K562 (cell line): ENCODE measurements around the gene PRMT7. TPM values are rescaled to one million over a fixed set of nuclear protein-coding genes. Genes with fewer than 3 reads are reported as not detected.

ENCODE experiments used
- ATAC-seq: fragments of 200-7000 bp; cut with Tn5 transposase; 3 replicates; pipeline ENCODE4 v1.9.1; 2020; ENCODE audit warnings: moderate library complexity
- BruUV-seq: library from RNA; stranded (reverse); fragments of 400-500 nt; replicated peaks from 2 replicates; lab custom pipeline; 2021; lab: Mats Ljungman, UMichigan
- CTCF ChIA-PET: fragments of 300-600 bp; formaldehyde crosslinking; extraction: SDS; loops from one replicate; lab custom pipeline; 2021; ENCODE audit warnings: low intra/inter-chr PET ratio; lab: Yijun Ruan, JAX
- POLR2A ChIA-PET: fragments of 300-600, 350-650 bp; sonication (Branson Sonifier 250); formaldehyde crosslinking; extraction: SDS; loops from one replicate; lab custom pipeline; 2021; ENCODE audit warnings: antibody characterized with exemption, inconsistent platforms; lab: Yijun Ruan, JAX
- DNase-seq, 4 experiments: peaks; one replicate each; pipeline versions ENCODE4 v3.0.0 to v3.0.0-alpha.2; 2011 to 2018; ENCODE audit warnings: low spot score in 3 of 4, mixed read lengths in 3 of 4; ENCODE audit errors: extremely low read depth in 1 of 4
- FAIRE-seq: peaks from 2 replicates; lab custom pipeline; 2011; peaks lifted over from hg19 to GRCh38; lab: Jason Lieb, UNC
- H2AFZ ChIP-seq: 2 replicates; pipeline ENCODE4 v1.6.0; 2011; ENCODE audit warnings: low read depth, low read length, control low read depth, inconsistent platforms
- H3K27ac ChIP-seq: fragments of 200-600 bp; 3 replicates; pipeline ENCODE4 v1.8.0; 2011; ENCODE audit warnings: low read depth, mild to moderate bottlenecking, control low read depth, inconsistent platforms, low read length, moderate library complexity, mixed read lengths; ENCODE audit errors: extremely low read depth
- H3K27me3 ChIP-seq, 2 experiments: fragments of 300-600 bp in 1 of 2; 2 replicates in 1 of 2; 3 replicates in 1 of 2; pipeline versions ENCODE4 v1.6.0 to v1.8.0; 2011; ENCODE audit warnings: inconsistent platforms in 2 of 2, low read length in 2 of 2, mild to moderate bottlenecking in 1 of 2, mixed read lengths in 1 of 2, moderate library complexity in 1 of 2; ENCODE audit not compliant: control insufficient read depth in 2 of 2, insufficient read depth in 2 of 2
- H3K36me3 ChIP-seq: fragments of 300-600 bp; 3 replicates; pipeline ENCODE4 v1.8.0; 2011; ENCODE audit warnings: mild to moderate bottlenecking, low read length, inconsistent platforms; ENCODE audit not compliant: control insufficient read depth, insufficient read depth
- H3K4me1 ChIP-seq, 2 experiments: fragments of 200-600 bp in 1 of 2; replicated peaks in 1 of 2; 2 replicates in 1 of 2; 3 replicates in 1 of 2; pipeline versions ENCODE4 v1.5.1 to v1.8.0; 2011; ENCODE audit warnings: inconsistent platforms in 2 of 2, low read length in 2 of 2, mild to moderate bottlenecking in 1 of 2, mixed read lengths in 1 of 2, moderate library complexity in 1 of 2; ENCODE audit not compliant: control insufficient read depth in 2 of 2, insufficient read depth in 2 of 2
- H3K4me2 ChIP-seq: 2 replicates; pipeline ENCODE4 v1.6.1; 2011; ENCODE audit warnings: low read length, control low read depth, inconsistent platforms, mixed read lengths; ENCODE audit not compliant: insufficient read depth
- H3K4me3 ChIP-seq: fragments of 200-600 bp; sonication (generic), shearing (Covaris generic); 2 replicates; pipeline ENCODE4 v1.5.1; 2016; ENCODE audit warnings: control low read depth, inconsistent platforms
- H3K79me2 ChIP-seq: fragments of 200-600 bp; 3 replicates; pipeline ENCODE4 v1.8.0; 2011; ENCODE audit warnings: low read length, inconsistent platforms; ENCODE audit not compliant: control insufficient read depth, insufficient read depth
- H3K9ac ChIP-seq, 2 experiments: 2 replicates each; pipeline versions ENCODE4 v1.6.0 to v1.6.1; 2011; ENCODE audit warnings: low read depth in 2 of 2, low read length in 2 of 2, control low read depth in 1 of 2, inconsistent platforms in 1 of 2, mild to moderate bottlenecking in 1 of 2, mixed read lengths in 1 of 2; ENCODE audit not compliant: insufficient read depth in 1 of 2
- H3K9me1 ChIP-seq: one replicate; pipeline ENCODE4 v1.6.0; 2011; ENCODE audit warnings: inconsistent platforms, mild to moderate bottlenecking, low read length, moderate library complexity; ENCODE audit not compliant: control insufficient read depth, insufficient read depth
- H3K9me3 ChIP-seq: replicated peaks from 2 replicates; pipeline ENCODE4 v1.5.1; 2011; ENCODE audit warnings: low read depth, low read length, inconsistent platforms; ENCODE audit not compliant: control insufficient read depth, insufficient read depth
- H4K20me1 ChIP-seq: replicated peaks from 2 replicates; pipeline ENCODE4 v1.6.1; 2011; ENCODE audit warnings: low read length, inconsistent platforms, mixed read lengths; ENCODE audit not compliant: control insufficient read depth, insufficient read depth
- CREM ChIP-seq: IDR thresholded peaks from 2 replicates; pipeline ENCODE4 v1.6.1; 2014; ENCODE audit warnings: antibody characterized with exemption, low read depth
- GABPB1 ChIP-seq: sonication (generic); formaldehyde crosslinking; IDR thresholded peaks from 2 replicates; pipeline ENCODE4 v1.8.0; 2022; ENCODE audit warnings: mild to moderate bottlenecking, missing genetic modification reagents
- HDGF ChIP-seq: fragments of 450-650 bp; IDR thresholded peaks from 2 replicates; pipeline ENCODE4 v1.6.1; 2016
- JUND ChIP-seq, 2 experiments: IDR thresholded peaks; 2 replicates in 1 of 2; 3 replicates in 1 of 2; pipeline ENCODE4 v1.6.1; 2011; ENCODE audit warnings: borderline replicate concordance in 2 of 2, low read depth in 2 of 2, low read length in 2 of 2, improper control_type of control experiment in 1 of 2, missing biosample characterization in 1 of 2, missing genetic modification characterization in 1 of 2, missing genetic modification reagents in 1 of 2
- LARP7 ChIP-seq: fragments of 450-650 bp; IDR thresholded peaks from 2 replicates; pipeline ENCODE4 v1.6.1; 2016
- MAFG ChIP-seq: fragments of 450-650 bp; conservative IDR thresholded peaks from 2 replicates; pipeline ENCODE4 v1.6.1; 2016; ENCODE audit warnings: missing genetic modification characterization, missing compliant biosample characterization
- TAL1 ChIP-seq: fragments of 450-650 bp; IDR thresholded peaks from 2 replicates; pipeline ENCODE4 v1.6.1; 2016; ENCODE audit warnings: mild to moderate bottlenecking
- ZBED1 ChIP-seq: IDR thresholded peaks from 2 replicates; pipeline ENCODE4 v1.6.1; 2014
- ZNF133 ChIP-seq: fragments of 250-450 bp; sonication (Bioruptor Pico); IDR thresholded peaks from 2 replicates; pipeline ENCODE4 v1.4.0; 2020; ENCODE audit warnings: mild to moderate bottlenecking
- ZNF561 ChIP-seq: fragments of 450-650 bp; formaldehyde crosslinking; conservative IDR thresholded peaks from 2 replicates; pipeline ENCODE4 v1.4.0; 2020; ENCODE audit warnings: mild to moderate bottlenecking, moderate library complexity
- WGBS: fragments of 100-300 bp; shearing (Covaris generic); methylation state at CpG from one replicate; pipeline ENCODE4 v1.1.6; 2016; ENCODE audit warnings: low coverage, mixed read lengths; ENCODE audit not compliant: insufficient coverage; ENCODE audit errors: missing lambda C conversion rate; 5-methylcytosine and 5-hydroxymethylcytosine counted together
- in situ Hi-C: fragments of 300-500 bp; cut with MboI; formaldehyde crosslinking; loops from 4 replicates; pipeline ENCODE4 v1.15.0; 2018; ENCODE audit warnings: inconsistent platforms, mixed read lengths
- intact Hi-C: fragments of 100-400 bp; cut with micrococcal nuclease; formaldehyde crosslinking; loops from 2 replicates; pipeline ENCODE4 v1.14.2; 2022
- polyA plus RNA-seq, 8 experiments: library from polyadenylated mRNA; depleted of rRNA in 4 of 8; stranded (reverse) in 5 of 8; unstranded in 3 of 8; fragments of >200 nt; fragmentation: Nextera tagmentation in 2 of 8; fragmentation: Illumina TruSeq in 1 of 8; extraction: Ambion mirVana in 2 of 8; extraction: Trizol in 1 of 8; gene quantifications; 2 replicates each; pipeline versions ENCODE4 v1.2.1 to v1.2.3, GENCODE V29; 2011 to 2014; ENCODE audit warnings: inconsistent platforms in 1 of 8, missing spikeins in 1 of 8
- total RNA-seq, 7 experiments: library from RNA; depleted of rRNA in 6 of 7; stranded (reverse); fragments of >200 nt in 6 of 7; fragmentation: Illumina TruSeq in 2 of 7; extraction: Trizol in 2 of 7; gene quantifications; 2 replicates each; pipeline versions ENCODE4 v1.2.1 to v1.2.3, GENCODE V29; 2011 to 2021; ENCODE audit warnings: low replicate concordance in 1 of 7
- TF ChIP-seq, protein P1 (sequence below): fragments of 250-450 bp; sonication (Bioruptor Pico); IDR thresholded peaks from 2 replicates; pipeline ENCODE4 v1.8.0; 2021; ENCODE audit warnings: borderline replicate concordance, mild to moderate bottlenecking, moderate library complexity; ENCODE audit not compliant: poor library complexity, severe bottlenecking
- TF ChIP-seq, protein P2 (sequence below): IDR thresholded peaks from 2 replicates; pipeline ENCODE4 v1.6.1; 2011; ENCODE audit not compliant: insufficient read length; ENCODE audit errors: extremely low read depth
- TF ChIP-seq, protein P3 (sequence below): sonication (generic); formaldehyde crosslinking; IDR thresholded peaks from 2 replicates; pipeline ENCODE4 v1.8.1; 2023; ENCODE audit warnings: missing genetic modification reagents, mild to moderate bottlenecking, borderline replicate concordance
- TF ChIP-seq, protein P4 (sequence below), 2 experiments: fragments of 450-650 bp in 1 of 2; sonication (generic) in 1 of 2; formaldehyde crosslinking in 1 of 2; IDR thresholded peaks in 1 of 2; conservative IDR thresholded peaks in 1 of 2; 2 replicates each; pipeline versions ENCODE4 v1.6.1 to v1.8.1; 2016 to 2023; ENCODE audit warnings: mild to moderate bottlenecking in 2 of 2, moderate library complexity in 2 of 2, inconsistent platforms in 1 of 2, missing genetic modification reagents in 1 of 2

PRMT7 gene
- total and polyA plus RNA-seq, 9 of the 15 experiments (the other 6 are each of a cell fraction or from before 2014, with no cell fraction given) = 6.4 to 88.8 (median 73.1) TPM

DNA sequence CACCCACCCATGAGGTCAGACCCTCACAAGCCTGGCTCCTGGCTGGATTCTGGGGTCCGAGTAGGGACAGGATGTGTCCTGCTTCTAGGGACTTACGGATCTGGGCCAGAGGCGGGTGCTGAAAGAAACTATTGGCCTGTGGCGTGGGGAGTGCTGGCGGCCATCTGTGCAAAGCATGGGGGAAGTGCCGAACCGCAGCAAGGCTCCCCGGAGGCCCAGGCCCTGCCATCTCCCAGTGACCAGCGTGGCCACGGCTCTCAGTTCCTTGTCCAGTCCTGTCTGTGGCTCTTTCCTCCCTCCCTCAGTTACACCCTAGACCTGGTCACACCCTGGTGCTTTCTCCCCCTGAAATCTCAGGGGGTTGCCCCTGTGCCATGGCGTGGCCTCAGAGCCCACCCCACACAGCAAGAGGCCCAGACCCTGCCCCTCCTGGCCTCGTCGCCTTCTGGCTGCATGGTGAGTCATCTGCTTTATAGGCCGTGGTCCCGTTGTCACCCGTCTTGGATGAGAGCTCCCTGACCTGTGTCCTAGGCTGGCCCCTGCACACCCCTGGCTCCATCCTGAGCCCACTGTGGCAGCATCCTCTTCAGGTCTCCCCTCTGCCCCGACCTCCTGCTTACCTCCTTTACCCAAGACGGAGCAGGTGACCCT lies 54.5 kb downstream of the PRMT7 start:
- Histone ChIP-seq H3K36me3 (no peaks in the 10 kb centered on the region), H3K27ac (no peak overlapping the region), H3K9me3 (no peaks in the 10 kb centered on the region), H3K4me3 (no peak overlapping the region), H3K9ac (peak overlapping the region in 1 of 2 experiments; percentile 61; a peak in 2 of 4 replicates), H3K9me1 (no peaks in the 10 kb centered on the region), H3K79me2 (no peaks in the 10 kb centered on the region), H2AFZ (no peak overlapping the region), H3K4me2 (no peak overlapping the region), H3K27me3 (peaks cover 7 to 26% of the 10 kb centered on the region in 2 experiments; a peak in 4 of 5 replicates), H3K4me1 (peaks cover 9 to 54% of the 10 kb centered on the region in 2 experiments; a peak in 3 of 5 replicates), H4K20me1 (peaks cover 11% of the 10 kb centered on the region)
- BruUV-seq = no TSS peak
- in situ Hi-C loops (no loop called here), intact Hi-C loops (no loop called here)
- no peak for DNase-seq
- POLR2A ChIA-PET = interaction anchor here (0.6 to 1.6 kb wide), 3 partner anchors 9 to 693 kb away, joined by 3 to 6 read pairs (median 5); no protein-coding TSS in a partner anchor
- WGBS = 16% methylated on average over 18 of the region's 18 CpGs
- no peak for FAIRE-seq
- ATAC-seq = no peak
- CTCF ChIA-PET = no interaction called here
- TF ChIP-seq MAFG (tag) (no peak), ZNF133 (CRISPR knock-in tag) (no peak), GABPB1 (0 out of 2 replicates have a peak, but pooled peaks have one; percentile 36), JUND (IDR thresholded peaks at IDR 0.05; ENCODE audit: borderline replicate concordance, low read depth, low read length) (peak; percentile 19; the same call in 1 of the 2 replicates), JUND (tag; IDR thresholded peaks at IDR 0.05; ENCODE audit: borderline replicate concordance, low read depth, low read length) (no peak), HDGF (no peak), CREM (no peak), ZBED1 (no peak), TAL1 (no peak), ZNF561 (CRISPR knock-in tag) (no peak), LARP7 (no peak)
- TF ChIP-seq, protein P1, sequence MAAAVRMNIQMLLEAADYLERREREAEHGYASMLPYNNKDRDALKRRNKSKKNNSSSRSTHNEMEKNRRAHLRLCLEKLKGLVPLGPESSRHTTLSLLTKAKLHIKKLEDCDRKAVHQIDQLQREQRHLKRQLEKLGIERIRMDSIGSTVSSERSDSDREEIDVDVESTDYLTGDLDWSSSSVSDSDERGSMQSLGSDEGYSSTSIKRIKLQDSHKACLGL (CRISPR knock-in tag) = no peak
- TF ChIP-seq, protein P2, sequence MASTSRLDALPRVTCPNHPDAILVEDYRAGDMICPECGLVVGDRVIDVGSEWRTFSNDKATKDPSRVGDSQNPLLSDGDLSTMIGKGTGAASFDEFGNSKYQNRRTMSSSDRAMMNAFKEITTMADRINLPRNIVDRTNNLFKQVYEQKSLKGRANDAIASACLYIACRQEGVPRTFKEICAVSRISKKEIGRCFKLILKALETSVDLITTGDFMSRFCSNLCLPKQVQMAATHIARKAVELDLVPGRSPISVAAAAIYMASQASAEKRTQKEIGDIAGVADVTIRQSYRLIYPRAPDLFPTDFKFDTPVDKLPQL = no peak
- TF ChIP-seq, protein P3, sequence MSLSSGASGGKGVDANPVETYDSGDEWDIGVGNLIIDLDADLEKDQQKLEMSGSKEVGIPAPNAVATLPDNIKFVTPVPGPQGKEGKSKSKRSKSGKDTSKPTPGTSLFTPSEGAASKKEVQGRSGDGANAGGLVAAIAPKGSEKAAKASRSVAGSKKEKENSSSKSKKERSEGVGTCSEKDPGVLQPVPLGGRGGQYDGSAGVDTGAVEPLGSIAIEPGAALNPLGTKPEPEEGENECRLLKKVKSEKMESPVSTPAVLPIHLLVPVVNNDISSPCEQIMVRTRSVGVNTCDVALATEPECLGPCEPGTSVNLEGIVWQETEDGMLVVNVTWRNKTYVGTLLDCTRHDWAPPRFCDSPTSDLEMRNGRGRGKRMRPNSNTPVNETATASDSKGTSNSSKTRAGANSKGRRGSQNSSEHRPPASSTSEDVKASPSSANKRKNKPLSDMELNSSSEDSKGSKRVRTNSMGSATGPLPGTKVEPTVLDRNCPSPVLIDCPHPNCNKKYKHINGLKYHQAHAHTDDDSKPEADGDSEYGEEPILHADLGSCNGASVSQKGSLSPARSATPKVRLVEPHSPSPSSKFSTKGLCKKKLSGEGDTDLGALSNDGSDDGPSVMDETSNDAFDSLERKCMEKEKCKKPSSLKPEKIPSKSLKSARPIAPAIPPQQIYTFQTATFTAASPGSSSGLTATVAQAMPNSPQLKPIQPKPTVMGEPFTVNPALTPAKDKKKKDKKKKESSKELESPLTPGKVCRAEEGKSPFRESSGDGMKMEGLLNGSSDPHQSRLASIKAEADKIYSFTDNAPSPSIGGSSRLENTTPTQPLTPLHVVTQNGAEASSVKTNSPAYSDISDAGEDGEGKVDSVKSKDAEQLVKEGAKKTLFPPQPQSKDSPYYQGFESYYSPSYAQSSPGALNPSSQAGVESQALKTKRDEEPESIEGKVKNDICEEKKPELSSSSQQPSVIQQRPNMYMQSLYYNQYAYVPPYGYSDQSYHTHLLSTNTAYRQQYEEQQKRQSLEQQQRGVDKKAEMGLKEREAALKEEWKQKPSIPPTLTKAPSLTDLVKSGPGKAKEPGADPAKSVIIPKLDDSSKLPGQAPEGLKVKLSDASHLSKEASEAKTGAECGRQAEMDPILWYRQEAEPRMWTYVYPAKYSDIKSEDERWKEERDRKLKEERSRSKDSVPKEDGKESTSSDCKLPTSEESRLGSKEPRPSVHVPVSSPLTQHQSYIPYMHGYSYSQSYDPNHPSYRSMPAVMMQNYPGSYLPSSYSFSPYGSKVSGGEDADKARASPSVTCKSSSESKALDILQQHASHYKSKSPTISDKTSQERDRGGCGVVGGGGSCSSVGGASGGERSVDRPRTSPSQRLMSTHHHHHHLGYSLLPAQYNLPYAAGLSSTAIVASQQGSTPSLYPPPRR (CRISPR knock-in tag) = no peak
- TF ChIP-seq, protein P4, sequence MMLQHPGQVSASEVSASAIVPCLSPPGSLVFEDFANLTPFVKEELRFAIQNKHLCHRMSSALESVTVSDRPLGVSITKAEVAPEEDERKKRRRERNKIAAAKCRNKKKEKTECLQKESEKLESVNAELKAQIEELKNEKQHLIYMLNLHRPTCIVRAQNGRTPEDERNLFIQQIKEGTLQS (IDR thresholded peaks at IDR 0.05) = peak; percentile 34; the same call in 1 of the 2 replicates
- TF ChIP-seq, protein P4 (CRISPR knock-in tag; conservative IDR thresholded peaks at IDR 0.05) = no peak
